NOMO-1 treated with dmso at 0.1 percent for 144 hours (cell line): ENCODE data around the gene NEK10.
"Not testable (repeated sequence)": the region's sequence is repeated elsewhere in the genome, so short reads cannot be mapped to it uniquely, and the experiment has no call there.

ENCODE experiments used
- DNase-seq: peaks from one replicate; lab custom pipeline; 2025; ENCODE audit not compliant: unreplicated experiment; lab: John Stamatoyannopoulos, UW

Gene NEK10

DNA sequence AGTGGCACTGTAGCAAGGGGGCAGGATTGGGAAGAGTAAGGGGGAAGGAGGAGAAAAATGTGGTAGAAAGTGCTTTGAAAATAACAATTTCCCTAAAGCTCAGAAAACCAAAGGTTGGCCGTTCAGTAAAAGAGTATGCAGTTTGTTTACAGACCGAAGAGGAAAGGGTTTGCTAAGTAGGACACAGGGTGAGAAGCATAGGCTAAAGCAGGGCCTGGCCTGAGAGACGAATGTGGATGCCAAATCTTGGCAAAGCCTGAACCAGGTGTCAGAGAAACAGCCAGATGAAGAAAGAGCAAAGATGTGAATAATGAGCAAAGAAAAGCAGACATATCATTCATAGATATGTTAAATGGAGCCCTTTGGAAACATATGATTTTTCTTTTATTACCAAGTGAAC, 17.1 kb downstream of the NEK10 start:
- DNase-seq, result no peak

DNA sequence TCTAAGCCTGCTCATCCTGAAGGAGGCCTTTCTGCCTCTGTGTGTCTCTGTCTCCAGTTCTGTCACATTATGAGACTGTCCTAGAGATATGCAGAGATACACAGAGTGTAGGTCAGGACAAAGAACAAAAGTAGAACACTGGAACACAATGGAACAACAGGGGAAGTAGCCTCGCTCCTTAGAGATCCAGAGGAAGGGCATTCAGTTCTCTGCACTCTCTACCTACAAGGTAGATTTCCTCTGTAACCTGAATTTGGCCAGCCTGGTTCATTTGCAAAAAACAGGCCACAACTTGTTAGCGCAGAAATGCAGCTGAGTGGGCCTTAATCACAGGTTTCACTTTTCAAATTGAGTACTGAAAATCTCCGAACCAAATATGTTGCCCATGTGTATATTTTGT, 19.4 kb downstream of the NEK10 start:
- DNase-seq, result no peak

DNA sequence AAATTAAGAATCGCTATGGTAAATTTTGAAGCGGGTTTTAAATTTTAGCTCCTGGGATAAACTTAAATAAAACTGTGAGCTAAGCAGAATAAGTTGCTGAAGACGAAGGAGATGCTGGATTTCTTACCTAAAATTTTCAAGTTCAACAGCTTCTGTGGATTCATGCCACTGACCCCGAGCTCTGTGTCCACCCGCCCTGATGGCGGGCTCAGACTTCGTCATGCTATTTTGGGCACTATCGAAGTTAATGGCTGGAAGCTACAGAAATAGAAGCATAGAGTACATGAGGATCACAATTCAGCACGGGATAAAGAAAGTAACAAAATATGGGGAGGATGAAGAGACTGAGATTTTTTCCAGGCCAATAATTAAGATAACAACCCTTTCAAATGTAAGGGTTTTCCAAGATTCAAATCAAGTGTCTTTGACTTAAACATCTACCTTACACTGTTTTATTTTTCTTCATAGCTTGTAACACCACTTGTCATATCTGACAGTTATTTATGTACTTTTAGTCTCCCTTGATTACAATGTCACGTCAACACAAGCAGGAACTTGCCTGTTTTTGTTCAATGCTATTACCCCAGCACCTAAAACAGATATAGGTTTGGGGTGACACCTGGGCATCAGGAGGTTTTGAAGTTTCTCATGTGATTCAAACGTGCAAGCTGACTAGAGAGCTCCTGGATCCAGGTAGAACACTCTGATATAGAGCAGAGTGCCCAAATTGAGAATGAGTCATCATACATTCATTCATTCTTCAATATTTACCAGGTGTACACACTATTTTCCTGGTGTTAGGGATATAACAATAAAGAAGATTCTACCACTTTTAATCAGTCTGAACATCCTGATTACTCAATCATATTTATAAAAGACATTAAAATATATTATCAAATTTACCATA, 23.0 kb downstream of the NEK10 start:
- DNase-seq, result no peak

DNA sequence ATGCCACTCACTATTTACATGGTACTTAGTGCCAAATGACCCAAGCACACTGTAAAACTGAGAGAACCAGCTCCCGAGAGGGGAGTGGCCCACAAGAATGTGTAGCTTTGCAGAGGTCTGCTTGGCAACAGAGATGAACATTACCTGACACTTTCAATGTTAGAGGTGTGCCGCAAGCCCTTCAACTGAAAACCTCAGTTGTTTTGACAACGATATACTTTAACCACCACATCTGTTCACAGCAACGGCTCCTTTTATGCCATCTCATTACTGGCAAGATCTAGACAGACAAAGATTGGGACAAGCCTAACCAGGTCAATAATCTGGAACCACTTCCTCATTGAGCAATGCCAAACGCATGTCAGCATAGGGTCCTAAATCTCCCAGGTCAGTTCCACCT, 23.7 kb downstream of the NEK10 start:
- peak; percentile 71 for DNase-seq

DNA sequence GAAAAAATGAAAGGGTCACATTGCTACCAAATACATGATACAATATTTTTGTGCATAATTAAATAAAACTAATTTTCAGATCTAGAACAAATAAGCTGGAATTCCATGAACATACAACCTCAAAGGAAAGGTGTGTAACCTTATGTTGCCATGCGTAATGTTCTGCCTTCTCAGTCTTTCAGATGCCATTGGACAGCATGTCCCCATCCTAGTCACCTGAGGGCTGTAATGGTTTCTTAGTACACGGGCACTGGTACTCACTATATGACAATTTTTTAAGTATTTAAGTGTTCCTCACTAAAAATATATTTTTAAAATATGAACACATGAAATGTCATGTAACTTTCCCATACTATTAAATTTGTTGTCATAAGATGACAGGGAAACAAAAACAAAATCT, 24.1 kb downstream of the NEK10 start:
- no peak for DNase-seq

DNA sequence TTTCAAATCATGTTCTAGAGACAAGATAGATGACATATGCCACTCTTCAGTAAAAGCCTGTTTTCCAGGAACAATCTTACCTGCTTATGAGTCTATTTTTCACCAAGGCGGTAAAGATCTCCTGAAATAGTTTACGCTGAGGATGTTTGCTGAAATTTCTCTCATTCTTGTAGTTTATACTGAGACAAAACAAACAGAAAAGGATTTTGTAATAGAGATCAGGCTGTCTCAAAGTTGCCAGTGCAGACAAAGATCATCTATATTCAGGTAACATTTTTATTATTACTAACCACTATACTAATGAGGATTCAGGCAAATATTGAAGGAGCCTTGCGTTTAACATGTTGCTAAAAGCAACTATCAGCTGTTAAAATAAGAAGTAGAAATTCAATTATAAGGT, 25.0 kb downstream of the NEK10 start:
- DNase-seq, result no peak

DNA sequence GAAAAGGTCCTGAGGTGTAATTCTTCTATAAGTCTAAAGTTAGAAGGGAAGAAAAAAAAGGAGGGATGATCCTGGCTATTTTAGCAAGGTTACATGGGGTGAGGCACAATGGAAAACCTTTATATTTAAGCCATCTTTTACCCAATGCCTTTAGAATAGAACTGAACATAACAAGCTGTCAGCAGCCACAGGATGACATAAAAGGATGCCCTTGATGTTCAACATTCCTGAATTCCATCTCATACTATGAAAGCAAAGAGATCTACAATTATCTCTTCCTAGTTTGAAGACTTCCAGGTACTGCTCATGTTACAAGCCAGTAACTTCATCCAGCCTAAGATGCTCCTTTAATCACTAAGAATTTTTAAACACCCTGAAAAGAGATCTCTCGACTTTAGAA, 26.9 kb downstream of the NEK10 start:
- DNase-seq, result no peak

DNA sequence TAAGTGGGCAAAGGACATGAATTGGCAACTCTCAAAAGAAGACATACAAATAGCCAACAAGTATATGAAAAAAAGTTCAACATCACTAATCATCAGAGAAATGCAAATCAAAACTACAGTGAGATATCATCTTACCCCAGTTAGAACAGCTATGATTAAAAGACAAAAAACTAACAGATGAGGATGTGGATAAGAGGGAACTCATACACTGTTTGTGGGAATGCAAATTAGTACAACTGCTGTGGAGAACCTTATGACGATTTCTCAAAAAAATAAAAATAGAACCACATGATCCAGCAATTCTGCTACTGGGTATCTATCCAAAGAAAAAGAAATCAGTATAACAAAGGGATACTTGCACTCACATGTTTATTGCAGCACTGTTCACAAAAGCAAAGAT, 28.6 kb downstream of the NEK10 start:
- DNase-seq, result no peak

DNA sequence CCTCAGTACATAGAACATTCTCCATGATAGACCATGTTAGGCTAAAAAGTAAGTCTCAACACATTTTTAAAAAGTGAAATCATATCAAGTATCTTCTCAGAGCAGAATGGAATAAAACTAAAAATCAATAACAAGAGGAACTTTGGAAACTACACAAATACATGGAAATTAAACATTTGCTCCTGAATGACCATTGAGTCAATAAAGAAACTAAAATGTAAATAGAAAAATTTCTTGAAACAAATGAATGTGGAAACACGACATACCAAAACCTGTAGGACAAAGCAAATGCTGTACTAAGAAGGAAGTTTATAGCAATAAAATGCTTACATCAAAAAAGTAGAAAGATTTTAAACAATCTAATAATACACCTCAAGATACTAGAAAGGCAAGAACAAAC, 33.6 kb downstream of the NEK10 start:
- DNase-seq, result no peak

DNA sequence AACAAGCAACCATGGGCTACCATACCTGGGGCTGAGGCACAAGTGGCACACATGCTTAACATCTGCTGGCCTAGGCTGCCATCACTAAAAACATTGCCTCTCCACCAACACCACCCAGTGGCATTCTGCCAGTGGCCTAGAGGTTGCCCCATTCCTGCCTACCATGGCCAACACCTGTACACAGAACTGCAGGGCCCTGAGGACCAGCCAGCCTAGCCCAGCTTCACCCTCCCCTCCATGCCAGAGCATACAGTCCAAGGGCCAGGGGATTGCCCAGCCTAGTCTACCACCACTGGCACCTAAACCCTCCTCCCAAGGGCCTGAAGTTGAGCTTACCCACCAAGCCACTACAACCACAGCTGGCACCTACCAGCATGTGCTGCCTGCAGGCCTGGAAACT, 35.3 kb downstream of the NEK10 start:
- DNase-seq, result no peak

DNA sequence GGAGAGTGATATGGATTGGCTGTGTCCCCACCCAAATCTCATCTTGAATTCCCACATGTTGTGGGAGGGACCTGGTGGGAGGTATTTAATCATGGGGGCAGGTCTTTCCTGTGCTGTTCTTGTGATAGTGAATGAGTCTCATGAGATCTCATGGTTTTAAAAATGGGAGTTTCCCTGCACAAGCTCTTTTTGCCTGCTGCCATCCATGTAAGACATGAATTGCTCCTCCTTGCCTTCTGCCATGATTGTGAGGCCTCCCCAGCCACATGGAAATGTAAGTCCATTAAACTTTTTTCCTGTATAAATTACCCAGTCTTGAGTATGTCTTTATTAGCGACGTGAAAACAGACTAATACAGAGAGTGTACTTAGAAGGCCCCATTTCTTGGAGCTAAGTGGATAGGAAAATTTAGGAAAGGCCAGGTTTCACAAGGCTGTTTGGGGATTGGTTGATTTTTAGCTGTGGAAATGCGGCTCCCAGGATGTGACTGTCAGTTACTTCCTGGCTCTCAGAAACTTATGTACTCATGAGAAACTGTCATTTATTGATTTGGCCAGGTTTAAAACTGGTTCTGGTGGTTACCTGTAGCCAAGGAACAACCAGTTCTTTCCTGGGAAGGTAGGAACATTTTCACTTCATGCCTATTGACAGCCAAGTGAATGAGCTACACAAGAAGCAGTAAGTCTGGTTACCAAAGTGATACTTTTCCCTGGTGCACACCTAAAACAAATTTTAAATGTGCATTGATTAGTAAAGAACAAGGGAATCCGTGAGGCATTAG, 40.0 kb downstream of the NEK10 start:
- DNase-seq, result not testable (repeated sequence)

DNA sequence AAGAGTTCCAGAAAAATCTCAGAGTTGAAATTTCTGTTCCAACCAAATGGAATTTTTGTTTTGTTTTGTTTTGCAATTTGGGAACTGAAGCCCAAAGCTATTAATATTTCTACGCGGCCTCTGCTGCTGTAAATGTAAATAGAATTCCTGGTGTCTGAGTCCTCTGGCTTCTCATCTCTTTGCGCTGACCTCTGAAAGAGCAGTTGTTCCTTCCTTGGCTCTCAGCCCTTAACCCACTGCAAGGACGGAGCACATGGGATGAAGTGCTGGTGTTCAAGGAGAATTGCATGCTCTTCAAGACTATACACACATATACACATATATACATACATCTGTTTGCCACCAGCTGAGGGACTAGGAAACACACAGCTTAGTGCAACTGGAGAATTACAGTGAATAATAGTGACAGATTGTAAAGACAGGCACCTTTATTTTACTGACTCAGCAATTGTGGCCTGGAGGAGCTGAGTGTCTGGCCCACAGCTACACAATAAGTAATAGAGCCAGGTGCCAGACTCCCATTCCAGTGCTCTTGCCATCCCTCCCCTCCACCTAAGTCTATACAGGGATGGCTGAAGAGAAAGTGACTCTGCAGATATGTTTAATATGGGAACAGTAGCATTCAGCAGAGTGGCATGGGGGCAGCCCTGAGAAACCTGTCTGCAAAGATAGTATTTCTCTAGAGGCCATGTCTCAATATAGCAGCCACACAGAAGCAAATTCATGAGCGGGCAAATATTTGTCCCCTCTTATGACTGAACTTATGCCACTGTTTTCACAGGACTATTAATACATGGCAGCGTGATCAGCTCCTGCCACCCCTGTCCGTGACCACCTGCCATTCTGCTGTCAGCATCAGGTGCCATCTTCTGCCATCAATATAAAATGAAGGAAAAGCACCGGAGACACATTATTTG, 42.3 kb downstream of the NEK10 start:
- DNase-seq, result no peak

DNA sequence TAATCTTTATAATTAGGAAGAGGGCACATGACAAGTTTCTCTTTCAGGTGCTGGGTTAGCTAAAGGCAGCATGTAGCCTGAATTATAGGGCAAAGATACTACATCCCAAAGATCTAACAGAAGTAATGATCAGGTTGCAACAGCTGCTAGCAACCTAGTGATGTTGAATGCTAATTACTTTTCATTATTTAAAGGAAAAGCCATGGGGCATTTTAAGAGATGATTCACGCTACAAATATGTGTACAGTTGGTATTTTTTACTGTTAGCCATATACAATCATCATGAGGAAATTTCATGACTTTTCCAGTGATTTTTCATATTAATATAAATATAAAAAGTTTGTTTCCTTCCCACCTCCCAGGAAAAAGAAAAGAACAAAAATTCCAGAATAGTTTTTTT, 43.0 kb downstream of the NEK10 start:
- DNase-seq, result no peak

DNA sequence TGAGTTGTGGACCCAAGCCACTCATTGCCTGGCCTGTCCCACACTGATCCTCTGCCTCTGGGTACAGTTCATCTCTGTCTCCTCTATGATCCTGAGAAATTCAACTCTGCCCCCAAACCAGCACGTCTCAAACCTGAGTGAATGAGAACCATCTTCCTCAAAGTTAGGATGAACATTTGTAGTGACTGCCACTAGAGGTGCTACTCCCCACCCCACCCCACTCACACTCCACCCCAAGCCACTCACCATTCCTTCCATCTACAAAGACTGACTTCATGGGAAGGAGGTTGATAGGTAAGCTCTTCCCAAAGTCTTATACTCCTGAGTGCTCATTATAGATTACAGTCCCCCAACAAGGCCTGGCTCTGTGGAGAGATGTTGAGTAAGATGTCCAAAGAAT, 43.8 kb downstream of the NEK10 start:
- DNase-seq, result no peak

DNA sequence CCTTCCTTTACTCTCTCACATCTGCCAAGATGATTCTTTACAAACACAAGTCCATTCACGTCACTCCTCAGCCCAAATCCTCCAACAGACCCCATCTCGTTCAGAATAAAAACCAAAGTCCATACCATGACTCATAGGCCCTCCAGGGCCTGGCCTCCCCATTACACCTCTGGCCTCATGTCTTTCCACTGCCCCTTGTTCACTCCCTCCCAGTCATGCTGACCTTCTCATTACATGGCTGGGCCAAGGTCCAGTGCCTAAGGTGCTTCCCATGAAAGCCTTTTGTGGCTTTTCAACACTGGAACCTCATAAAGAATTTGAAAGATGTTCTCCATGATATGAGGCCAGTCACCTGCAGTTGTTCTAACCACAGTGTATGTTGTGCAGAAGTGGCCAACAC, 44.5 kb downstream of the NEK10 start:
- DNase-seq, result no peak

DNA sequence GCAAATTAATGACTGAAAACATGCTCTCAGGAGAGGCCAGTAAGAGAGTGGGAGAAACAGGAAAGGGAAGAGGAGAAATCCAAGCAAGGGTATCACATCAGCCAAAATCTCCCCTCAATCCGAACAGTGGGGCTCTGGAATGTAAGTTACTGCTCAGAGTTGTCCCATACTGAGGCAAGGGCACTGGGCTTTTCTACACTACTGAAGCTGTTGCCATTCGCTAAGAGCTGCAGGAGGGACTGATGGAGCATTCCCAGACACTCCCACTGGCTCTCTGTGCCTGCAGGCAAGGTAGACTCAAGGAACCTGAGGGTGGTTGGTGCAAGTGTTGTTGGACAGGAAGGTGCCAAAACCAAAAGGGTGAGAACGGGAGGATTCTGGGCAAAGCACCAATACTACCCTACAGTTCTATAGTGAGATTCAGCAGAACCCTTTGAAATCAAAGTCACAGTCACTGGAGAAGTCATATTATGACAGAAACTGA, 46.1 kb downstream of the NEK10 start:
- no peak for DNase-seq

DNA sequence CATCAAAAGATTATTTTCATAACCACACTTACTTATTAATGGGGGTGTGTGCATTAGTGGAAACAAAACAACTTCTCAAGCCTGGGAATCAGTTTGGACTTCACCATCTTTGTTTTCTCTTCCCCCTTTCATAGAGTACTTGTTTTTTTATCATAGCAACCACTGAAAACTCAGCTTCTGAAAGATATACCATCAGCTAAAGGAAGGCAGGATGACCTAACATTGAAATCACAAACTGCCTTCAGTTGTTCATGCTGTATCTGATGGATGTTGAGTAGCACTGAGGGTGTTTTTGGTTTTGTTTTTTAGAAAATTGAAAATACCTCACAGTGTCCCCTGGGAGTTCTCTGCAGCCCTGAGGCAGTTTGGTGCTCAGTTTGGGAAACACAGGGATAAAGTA, 46.5 kb downstream of the NEK10 start:
- DNase-seq, result no peak

DNA sequence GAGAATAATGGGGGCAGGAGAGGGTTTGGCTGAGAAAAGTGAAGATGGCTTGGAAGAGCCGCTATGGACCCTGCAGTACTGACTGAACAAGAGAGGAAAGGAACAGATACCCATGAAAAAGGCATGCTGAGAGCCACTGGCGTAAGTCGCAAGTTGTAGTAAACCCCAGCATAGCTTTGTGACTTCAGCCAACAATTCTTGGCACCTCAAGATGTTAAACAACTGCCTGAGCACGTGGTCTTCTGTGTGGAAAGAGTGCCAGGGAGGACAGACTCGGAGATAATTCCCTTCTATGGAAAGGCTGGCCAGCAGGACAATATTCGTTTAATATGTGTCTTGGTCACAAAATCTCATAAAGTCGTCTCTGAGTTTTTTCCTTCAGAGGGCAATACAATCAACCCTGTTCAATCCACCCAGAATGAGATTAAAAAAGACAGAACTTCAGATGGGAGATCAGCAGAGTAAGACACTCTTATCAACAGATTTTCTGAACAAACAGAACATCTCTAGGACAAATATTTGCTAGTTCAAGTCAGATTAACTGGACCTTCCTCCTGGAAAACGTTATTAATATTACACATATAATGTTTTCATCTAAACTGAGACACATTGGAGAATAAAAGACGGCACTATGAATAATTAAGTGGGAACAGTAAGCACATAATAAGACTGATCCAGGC, 49.2 kb downstream of the NEK10 start:
- no peak for DNase-seq

DNA sequence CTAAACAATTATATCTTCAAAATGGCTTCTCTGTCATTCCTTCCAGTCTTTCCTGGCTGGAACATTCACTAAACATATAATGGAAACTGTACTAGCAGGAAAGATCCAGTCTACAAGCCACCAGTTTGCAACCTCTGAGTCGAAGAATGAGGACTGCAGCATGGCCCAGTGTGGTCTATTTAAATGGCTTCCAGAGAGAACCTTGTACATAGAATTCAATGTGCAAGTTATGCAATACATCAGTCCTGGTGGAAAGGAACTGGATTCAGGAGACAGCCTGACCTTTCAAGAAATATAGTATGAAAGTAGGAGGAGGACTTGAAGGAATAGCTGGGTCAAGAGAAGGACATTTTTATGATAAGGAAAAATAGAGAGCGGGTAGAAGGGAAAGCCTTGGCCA, 49.9 kb downstream of the NEK10 start:
- no peak for DNase-seq

DNA sequence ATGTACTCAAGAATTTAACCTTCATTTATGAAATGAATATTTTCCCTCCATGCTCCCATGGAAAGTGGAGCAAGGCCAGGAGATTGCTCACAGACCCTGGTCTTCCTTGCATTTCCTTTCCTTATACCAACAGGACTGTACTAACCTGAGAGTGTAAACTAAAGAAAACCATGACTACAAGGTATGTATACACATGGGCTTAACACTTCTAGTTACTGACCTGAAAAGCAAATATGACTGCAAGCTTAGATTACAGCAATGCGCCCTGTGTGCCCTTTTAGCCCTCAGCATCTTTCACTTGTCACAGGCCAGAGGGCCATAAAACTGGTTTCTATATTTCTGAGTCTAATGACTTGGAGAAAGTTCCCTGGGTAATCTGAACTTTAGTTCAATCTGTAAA, 52.1 kb downstream of the NEK10 start:
- DNase-seq, result no peak

DNA sequence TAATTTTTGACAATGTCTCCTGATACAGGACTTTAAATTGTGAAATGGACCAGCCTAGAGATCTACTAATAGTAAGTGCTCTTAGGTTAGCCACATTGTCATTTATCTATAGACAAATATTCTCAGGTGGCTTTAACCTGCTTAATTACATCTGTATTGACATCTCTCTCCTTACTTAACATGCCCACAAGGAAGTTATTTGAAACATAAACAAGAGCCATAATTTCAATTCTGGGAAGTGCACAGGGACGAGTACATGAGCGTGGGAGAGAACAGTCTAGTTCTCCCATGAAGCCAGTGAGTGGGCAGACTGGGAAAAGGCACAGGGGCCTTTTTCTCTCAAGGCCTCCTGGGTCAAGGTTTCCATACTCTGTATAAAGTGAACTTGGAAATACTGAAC, 54.2 kb downstream of the NEK10 start:
- no peak for DNase-seq
